Lower lobe of right lung (tissue), 2 donors: Measurements from ENCODE around the gene OR10G7. TPM values are rescaled to one million over a fixed set of nuclear protein-coding genes. Genes with fewer than 3 reads are reported as not detected.
A peak's percentile ranks its signal among the peaks of the same experiment; 100 is the strongest.

Source experiments
- ATAC-seq, 2 donors: fragments of 200-7000 bp; cut with Tn5 transposase; one replicate each; pipeline ENCODE4 v1.9.1; 2020 to 2022; ENCODE audit warnings: mild to moderate bottlenecking in 2 of 2, moderate library complexity in 2 of 2
- DNase-seq: peaks from one replicate; pipeline ENCODE4 v3.0.0-alpha.2; 2020
- H3K27ac ChIP-seq: fragments of 200-600 bp; one replicate; pipeline ENCODE4 v1.8.0; 2022
- H3K27me3 ChIP-seq: fragments of 200-600 bp; one replicate; pipeline ENCODE4 v1.8.0; 2022; ENCODE audit warnings: low read depth
- H3K36me3 ChIP-seq: fragments of 200-600 bp; one replicate; pipeline ENCODE4 v1.8.0; 2022; ENCODE audit warnings: mild to moderate bottlenecking
- H3K4me1 ChIP-seq: fragments of 200-600 bp; one replicate; pipeline ENCODE4 v1.8.0; 2022
- H3K4me3 ChIP-seq: fragments of 200-600 bp; one replicate; pipeline ENCODE4 v1.8.0; 2022; ENCODE audit warnings: mild to moderate bottlenecking
- H3K9me3 ChIP-seq: fragments of 200-600 bp; one replicate; pipeline ENCODE4 v1.8.0; 2022
- intact Hi-C: fragments of 100-400 bp; cut with DNase I; formaldehyde crosslinking; loops from one replicate; pipeline ENCODE4 v1.11.0; 2022
- total RNA-seq: library from RNA; stranded (reverse); fragmentation: NEBNext Ultra II Directional; extraction: Animal tissue kit (Norgen Biotek cat#: 25700); gene quantifications from one replicate; pipeline ENCODE4 v1.2.1, GENCODE V29; 2021
- TF ChIP-seq, protein P1 (sequence below): fragments of 200-600 bp; IDR thresholded peaks from one replicate; pipeline ENCODE4 v1.8.0; 2022; ENCODE audit warnings: antibody characterized with exemption, mild to moderate bottlenecking
- donor health status: DM: no; HTN: yes; CAD: no; lungs with severe emphysema.

Gene OR10G7
- total RNA-seq, 1 donor from 2014 or later, result not detected

DNA sequence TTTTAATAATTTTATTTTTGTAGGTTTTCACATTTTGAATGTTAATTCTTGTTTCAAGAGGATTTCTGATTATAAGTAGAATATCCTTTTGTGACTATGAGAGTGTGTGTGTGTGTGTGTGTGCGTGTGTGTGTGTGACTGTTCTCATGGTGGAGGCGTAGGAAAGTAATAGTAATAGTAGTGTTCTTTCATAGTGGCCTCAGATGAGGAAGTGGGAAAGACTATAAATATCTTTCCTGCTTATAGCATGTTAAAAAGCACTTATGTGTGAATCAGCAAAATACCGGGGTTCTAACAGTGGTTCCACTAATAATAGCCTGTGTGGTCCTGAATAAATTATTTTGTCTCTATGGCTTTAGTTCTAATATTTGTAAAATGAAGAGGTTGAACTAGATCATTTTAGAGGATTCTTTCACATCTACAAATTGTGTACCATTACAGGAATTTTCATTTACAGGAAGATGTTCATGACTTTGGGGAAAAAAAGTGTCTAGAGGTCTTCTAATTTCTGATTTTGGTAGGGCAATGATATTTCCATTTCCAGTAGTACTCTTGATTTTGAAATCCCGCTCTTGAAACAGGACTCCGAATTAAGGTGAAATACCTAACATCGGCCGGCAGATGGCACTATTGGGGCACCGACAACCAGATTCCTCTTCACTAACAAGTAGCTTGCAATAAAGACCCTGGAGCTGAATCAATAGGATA lies 29.9 kb upstream of the OR10G7 start:
- Histone ChIP-seq H3K4me3 (no peak overlapping the region), H3K36me3 (no peaks in the 10 kb centered on the region), H3K27ac (no peak overlapping the region), H3K27me3 (peaks cover 12% of the 10 kb centered on the region), H3K9me3 (no peaks in the 10 kb centered on the region), H3K4me1 (peaks cover 17% of the 10 kb centered on the region)
- ATAC-seq (peak; percentile 67 to 68), DNase-seq (peak; percentile 57)
- intact Hi-C loops, result loop anchor here (10.0 kb wide), 1 partner anchor 124 kb away; no protein-coding TSS in a partner anchor
- TF ChIP-seq, protein P1, sequence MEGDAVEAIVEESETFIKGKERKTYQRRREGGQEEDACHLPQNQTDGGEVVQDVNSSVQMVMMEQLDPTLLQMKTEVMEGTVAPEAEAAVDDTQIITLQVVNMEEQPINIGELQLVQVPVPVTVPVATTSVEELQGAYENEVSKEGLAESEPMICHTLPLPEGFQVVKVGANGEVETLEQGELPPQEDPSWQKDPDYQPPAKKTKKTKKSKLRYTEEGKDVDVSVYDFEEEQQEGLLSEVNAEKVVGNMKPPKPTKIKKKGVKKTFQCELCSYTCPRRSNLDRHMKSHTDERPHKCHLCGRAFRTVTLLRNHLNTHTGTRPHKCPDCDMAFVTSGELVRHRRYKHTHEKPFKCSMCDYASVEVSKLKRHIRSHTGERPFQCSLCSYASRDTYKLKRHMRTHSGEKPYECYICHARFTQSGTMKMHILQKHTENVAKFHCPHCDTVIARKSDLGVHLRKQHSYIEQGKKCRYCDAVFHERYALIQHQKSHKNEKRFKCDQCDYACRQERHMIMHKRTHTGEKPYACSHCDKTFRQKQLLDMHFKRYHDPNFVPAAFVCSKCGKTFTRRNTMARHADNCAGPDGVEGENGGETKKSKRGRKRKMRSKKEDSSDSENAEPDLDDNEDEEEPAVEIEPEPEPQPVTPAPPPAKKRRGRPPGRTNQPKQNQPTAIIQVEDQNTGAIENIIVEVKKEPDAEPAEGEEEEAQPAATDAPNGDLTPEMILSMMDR, result peak; percentile 70

DNA sequence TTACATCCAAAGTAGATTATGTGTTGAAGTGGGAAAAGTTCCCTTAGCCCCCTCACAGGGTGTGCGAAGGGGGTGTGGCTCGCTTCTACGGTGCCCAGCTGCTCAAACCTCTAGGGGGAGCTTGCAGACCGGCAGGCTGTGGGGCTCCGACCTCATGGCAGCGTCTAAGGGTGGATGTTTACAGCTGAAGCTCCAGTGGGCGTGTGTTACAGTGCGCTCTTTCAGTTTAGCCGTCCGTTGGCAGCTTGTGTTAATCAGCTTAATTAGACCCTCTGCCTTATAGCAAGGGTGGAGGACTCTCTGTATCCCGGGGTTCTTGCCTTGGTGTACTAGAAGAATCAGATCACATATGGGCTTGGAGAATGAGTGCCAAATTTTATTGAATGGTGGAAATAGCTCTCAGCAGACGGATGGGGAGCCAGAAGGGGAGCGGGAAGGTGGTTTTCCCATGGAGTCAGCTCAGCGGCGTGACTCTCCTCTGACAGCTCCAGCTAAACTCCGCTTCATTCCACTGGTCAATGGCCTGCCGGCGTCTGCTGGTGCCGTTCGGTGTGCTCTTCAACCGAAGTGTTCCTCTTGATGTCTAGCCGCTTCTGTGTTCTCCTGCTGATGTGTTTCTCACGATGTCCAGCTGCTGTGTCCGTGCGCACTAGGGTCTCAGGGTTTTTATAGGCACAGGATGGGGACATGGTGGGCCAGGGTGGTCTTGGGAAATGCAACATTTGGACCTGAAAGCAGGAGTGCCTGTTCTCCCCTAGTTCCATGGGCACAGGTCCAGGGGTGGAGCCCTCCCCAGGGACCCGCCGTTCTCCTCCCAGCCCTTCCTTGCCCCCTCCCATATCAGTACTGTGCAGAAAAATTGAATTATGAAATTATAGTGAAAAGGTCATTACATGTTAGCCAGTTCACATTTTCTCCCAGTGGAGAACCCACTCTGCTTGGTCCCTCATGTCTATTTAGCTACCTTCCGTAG lies 28.6 kb upstream of the OR10G7 start:
- peak; percentile 66 for DNase-seq
- Histone ChIP-seq H3K4me3 (peak overlapping the region; percentile 22), H3K36me3 (no peaks in the 10 kb centered on the region), H3K4me1 (peaks cover 9% of the 10 kb centered on the region), H3K27ac (no peak overlapping the region), H3K9me3 (no peaks in the 10 kb centered on the region), H3K27me3 (peaks cover 4% of the 10 kb centered on the region)
- intact Hi-C loops, result loop anchor here (10.0 kb wide), 1 partner anchor 125 kb away; no protein-coding TSS in a partner anchor
- peak; percentile 87 to 88 for ATAC-seq
- TF ChIP-seq, protein P1, result no peak

DNA sequence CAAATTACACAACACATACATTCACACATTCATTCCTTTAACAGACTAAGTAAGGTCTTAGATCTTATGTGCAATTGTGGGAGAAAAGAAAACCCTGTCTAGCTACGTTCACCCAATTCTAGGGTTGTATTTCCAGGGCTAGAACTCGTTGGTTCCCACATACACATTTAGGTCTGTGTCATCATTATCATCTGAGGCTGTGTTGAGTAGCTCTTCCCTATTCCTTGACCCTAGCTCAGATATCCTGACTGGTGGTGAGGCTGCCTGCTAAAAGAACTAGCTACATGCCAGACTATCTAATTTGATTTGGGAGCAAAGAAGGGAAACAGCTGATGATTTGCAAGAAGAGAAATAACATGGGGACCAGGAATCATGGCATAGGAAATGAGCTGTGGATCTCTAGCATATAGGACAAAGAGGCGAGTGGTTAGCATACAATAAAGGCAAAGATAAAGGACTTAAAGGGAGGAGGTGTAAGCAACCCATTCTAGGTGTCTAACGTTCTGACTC lies 27.5 kb upstream of the OR10G7 start:
- H3K9me3 ChIP-seq, result no peaks in the 10 kb centered on the region
- H3K27ac ChIP-seq, result no peak overlapping the region
- H3K36me3 ChIP-seq, result no peaks in the 10 kb centered on the region
- intact Hi-C loops, result no loop called here
- H3K4me3 ChIP-seq, result no peak overlapping the region
- ATAC-seq, result no peak
- peaks cover 4% of the 10 kb centered on the region for H3K27me3 ChIP-seq
- TF ChIP-seq, protein P1, result no peak
- DNase-seq, result no peak
- H3K4me1 ChIP-seq, result peaks cover 9% of the 10 kb centered on the region

DNA sequence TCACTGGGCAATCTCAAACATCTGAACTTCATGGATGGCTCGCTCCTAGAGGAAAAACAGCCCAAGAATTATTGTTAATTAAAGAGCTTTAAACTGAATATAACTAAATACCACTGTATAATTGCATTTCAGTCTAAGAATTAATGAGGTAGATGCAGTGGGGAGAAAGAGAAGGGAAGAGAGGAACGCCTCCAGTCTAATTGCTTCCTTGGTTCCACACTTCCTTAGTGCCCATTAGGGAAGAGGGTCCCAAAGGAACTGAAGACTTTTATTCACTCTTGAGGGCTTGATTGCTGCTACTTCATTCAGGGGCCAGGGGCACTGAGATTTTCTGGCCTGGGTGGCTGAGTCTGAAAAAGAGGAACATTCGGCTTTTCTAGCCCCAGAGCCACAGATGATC lies 11.8 kb upstream of the OR10G7 start:
- TF ChIP-seq, protein P1, result no peak
- intact Hi-C loops, result no loop called here
- no peaks in the 10 kb centered on the region for H3K9me3 ChIP-seq
- ATAC-seq, result no peak
- no peak for DNase-seq
- H3K27ac ChIP-seq, result no peak overlapping the region
- H3K4me1 ChIP-seq, result no peaks in the 10 kb centered on the region
- no peaks in the 10 kb centered on the region for H3K27me3 ChIP-seq
- no peak overlapping the region for H3K4me3 ChIP-seq
- H3K36me3 ChIP-seq, result no peaks in the 10 kb centered on the region

DNA sequence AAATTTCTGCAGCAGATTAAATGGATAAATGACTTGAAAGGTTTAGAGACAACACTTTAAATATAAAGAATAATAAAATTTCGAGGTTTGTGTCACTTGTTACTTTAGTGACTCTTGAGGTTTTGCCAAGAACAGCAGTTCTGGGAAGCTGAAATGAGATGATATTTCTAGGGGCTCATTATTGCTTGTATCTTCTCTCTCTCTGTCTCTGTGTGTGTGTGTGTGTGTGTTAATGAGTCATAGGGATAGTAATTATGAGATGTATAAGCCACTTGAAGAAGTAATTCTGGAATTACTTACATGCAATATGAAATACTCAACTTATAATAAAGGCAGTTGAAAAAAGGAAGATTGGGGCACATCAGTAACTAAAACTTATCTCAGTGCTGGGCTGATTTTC lies 9.6 kb upstream of the OR10G7 start:
- no peaks in the 10 kb centered on the region for H3K9me3 ChIP-seq
- no peaks in the 10 kb centered on the region for H3K36me3 ChIP-seq
- TF ChIP-seq, protein P1, result no peak
- no peaks in the 10 kb centered on the region for H3K4me1 ChIP-seq
- intact Hi-C loops, result no loop called here
- H3K27me3 ChIP-seq, result no peaks in the 10 kb centered on the region
- no peak for ATAC-seq
- no peak overlapping the region for H3K27ac ChIP-seq
- no peak overlapping the region for H3K4me3 ChIP-seq
- no peak for DNase-seq
